OCI-LY7 (cell line): ENCODE data around the gene CCDC33.

Source experiments
- EZH2phosphoT487 ChIP-seq: fragments of 200-600 bp; sonication (generic); IDR thresholded peaks from 2 replicates; pipeline ENCODE4 v1.6.1; 2018; ENCODE audit warnings: low read depth, borderline replicate concordance, mild to moderate bottlenecking, mixed run types, antibody characterized with exemption, low read length, moderate library complexity, mixed read lengths
- TF ChIP-seq, protein P1 (sequence below): fragments of 200-600 bp; sonication (generic); conservative IDR thresholded peaks from 2 replicates; pipeline ENCODE4 v1.5.1; 2014; ENCODE audit warnings: mild to moderate bottlenecking, antibody characterized with exemption, low read length, moderate library complexity, mixed read lengths

- TF ChIP-seq, protein P1, sequence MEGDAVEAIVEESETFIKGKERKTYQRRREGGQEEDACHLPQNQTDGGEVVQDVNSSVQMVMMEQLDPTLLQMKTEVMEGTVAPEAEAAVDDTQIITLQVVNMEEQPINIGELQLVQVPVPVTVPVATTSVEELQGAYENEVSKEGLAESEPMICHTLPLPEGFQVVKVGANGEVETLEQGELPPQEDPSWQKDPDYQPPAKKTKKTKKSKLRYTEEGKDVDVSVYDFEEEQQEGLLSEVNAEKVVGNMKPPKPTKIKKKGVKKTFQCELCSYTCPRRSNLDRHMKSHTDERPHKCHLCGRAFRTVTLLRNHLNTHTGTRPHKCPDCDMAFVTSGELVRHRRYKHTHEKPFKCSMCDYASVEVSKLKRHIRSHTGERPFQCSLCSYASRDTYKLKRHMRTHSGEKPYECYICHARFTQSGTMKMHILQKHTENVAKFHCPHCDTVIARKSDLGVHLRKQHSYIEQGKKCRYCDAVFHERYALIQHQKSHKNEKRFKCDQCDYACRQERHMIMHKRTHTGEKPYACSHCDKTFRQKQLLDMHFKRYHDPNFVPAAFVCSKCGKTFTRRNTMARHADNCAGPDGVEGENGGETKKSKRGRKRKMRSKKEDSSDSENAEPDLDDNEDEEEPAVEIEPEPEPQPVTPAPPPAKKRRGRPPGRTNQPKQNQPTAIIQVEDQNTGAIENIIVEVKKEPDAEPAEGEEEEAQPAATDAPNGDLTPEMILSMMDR, result no peak
- no peak for TF ChIP-seq EZH2phosphoT487
Observed at GRCh38 chr15:74316141-74316540, 80.0 kb downstream of the CCDC33 start.
